Measurements from ENCODE around the gene CYP3A5. TPM values are rescaled to one million over a fixed set of nuclear protein-coding genes. Genes with fewer than 3 reads are reported as not detected.
A peak's percentile ranks its signal among the peaks of the same experiment; 100 is the strongest.

Gene CYP3A5
- total RNA-seq, 1 donor from 2014 or later, result not detected

DNA sequence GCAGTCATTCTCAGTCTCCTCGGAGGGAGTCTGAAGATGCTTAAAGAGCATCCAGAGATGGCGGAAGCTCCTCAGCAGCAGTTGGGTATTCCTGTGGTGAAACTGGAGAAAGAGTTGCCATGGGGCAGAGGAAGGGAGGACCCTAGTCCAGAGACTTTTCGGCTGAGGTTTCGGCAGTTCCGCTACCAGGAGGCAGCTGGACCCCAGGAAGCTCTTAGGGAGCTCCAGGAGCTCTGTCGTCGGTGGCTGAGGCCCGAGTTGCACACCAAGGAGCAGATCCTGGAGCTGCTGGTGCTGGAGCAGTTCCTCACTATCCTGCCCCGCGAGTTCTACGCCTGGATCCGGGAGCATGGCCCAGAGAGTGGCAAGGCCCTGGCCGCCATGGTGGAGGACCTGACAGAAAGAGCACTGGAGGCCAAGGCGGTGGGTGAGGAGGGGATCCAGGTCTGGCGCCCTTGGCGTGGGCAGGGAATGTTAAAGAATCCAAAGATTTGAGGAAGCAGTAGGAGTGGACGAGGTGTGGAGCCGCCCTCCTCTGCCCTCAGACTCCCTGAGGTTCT is 60.1 kb downstream of the CYP3A5 start:
- TF ChIP-seq, protein P1, sequence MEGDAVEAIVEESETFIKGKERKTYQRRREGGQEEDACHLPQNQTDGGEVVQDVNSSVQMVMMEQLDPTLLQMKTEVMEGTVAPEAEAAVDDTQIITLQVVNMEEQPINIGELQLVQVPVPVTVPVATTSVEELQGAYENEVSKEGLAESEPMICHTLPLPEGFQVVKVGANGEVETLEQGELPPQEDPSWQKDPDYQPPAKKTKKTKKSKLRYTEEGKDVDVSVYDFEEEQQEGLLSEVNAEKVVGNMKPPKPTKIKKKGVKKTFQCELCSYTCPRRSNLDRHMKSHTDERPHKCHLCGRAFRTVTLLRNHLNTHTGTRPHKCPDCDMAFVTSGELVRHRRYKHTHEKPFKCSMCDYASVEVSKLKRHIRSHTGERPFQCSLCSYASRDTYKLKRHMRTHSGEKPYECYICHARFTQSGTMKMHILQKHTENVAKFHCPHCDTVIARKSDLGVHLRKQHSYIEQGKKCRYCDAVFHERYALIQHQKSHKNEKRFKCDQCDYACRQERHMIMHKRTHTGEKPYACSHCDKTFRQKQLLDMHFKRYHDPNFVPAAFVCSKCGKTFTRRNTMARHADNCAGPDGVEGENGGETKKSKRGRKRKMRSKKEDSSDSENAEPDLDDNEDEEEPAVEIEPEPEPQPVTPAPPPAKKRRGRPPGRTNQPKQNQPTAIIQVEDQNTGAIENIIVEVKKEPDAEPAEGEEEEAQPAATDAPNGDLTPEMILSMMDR (IDR thresholded peaks at IDR 0.05; ENCODE audit: borderline replicate concordance), result no peak
- H3K27ac ChIP-seq (replicated peaks), result no peak overlapping the region
- H3K9me3 ChIP-seq (replicated peaks), result no peaks in the 10 kb centered on the region
- intact Hi-C loops (cut with micrococcal nuclease), result no loop called here
- no peak for DNase-seq
- peaks cover 29% of the 10 kb centered on the region for H3K4me1 ChIP-seq
- H3K4me3 ChIP-seq, result no peak overlapping the region
- peaks cover 63% of the 10 kb centered on the region for H3K36me3 ChIP-seq
- H3K27me3 ChIP-seq (ENCODE audit: low read depth), result no peaks in the 10 kb centered on the region

DNA sequence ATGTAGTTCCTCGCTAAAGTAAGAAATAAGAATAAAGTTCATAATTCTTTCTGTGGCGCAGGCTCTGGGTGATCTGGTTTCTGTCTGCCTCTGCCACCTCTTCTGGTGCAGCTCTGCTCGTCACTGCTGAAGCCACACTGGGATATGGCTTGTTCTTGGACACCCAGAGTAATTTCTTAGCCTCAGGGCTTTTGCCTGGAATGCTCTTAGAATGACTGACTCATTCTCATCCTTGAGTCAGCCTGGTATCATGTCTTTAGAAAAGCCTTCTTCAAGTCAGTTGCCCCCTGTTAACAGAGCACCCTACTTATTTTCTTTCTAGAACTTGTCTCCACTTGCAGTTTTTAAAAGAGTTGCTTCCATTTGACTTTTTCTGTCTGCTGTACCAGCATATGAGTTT is 61.1 kb downstream of the CYP3A5 start:
- Histone ChIP-seq H3K27ac (replicated peaks) (no peak overlapping the region), H3K27me3 (ENCODE audit: low read depth) (no peaks in the 10 kb centered on the region), H3K4me1 (peaks cover 29% of the 10 kb centered on the region), H3K9me3 (replicated peaks) (no peaks in the 10 kb centered on the region), H3K36me3 (peaks cover 54% of the 10 kb centered on the region), H3K4me3 (no peak overlapping the region)
- intact Hi-C loops (cut with micrococcal nuclease), result no loop called here
- TF ChIP-seq, protein P1 (IDR thresholded peaks at IDR 0.05; ENCODE audit: borderline replicate concordance), result no peak
- DNase-seq, result no peak

DNA sequence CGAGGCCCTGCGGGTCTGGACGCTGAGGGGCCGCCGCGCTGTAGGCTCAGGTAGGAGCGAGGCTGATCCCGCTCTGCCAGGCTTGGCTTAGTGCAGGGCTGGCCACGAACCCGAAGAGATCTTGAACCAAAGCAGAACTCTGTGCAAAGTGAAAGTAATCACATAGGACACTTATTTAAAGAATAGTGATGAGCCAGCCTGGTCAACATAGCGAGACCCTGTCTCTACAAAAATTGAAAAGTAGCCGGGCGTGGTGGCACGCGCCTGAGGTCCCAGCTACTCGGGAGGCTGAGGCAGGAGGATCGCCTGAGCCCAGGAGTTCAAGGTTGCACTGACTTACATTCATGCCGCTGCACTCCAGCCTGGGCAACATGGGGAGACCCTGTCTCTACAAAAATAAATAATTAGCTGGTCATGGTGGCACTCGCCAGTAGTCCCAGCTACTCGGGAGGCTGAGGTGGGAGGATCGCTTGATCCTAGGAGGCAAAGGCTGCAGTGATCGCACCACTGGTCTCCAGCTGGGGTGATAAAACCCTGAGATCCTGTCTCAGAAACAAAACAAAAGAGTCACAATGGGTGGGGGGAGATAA is 62.5 kb downstream of the CYP3A5 start:
- H3K36me3 ChIP-seq, result peaks cover 40% of the 10 kb centered on the region
- peak overlapping the region; percentile 93 for H3K27ac ChIP-seq (replicated peaks)
- TF ChIP-seq, protein P1 (IDR thresholded peaks at IDR 0.05; ENCODE audit: borderline replicate concordance), result no peak
- peak overlapping the region; percentile 98 for H3K4me3 ChIP-seq
- intact Hi-C loops (cut with micrococcal nuclease), result no loop called here
- no peaks in the 10 kb centered on the region for H3K9me3 ChIP-seq (replicated peaks)
- H3K27me3 ChIP-seq (ENCODE audit: low read depth), result no peaks in the 10 kb centered on the region
- H3K4me1 ChIP-seq, result peaks cover 29% of the 10 kb centered on the region
- DNase-seq, result no peak

DNA sequence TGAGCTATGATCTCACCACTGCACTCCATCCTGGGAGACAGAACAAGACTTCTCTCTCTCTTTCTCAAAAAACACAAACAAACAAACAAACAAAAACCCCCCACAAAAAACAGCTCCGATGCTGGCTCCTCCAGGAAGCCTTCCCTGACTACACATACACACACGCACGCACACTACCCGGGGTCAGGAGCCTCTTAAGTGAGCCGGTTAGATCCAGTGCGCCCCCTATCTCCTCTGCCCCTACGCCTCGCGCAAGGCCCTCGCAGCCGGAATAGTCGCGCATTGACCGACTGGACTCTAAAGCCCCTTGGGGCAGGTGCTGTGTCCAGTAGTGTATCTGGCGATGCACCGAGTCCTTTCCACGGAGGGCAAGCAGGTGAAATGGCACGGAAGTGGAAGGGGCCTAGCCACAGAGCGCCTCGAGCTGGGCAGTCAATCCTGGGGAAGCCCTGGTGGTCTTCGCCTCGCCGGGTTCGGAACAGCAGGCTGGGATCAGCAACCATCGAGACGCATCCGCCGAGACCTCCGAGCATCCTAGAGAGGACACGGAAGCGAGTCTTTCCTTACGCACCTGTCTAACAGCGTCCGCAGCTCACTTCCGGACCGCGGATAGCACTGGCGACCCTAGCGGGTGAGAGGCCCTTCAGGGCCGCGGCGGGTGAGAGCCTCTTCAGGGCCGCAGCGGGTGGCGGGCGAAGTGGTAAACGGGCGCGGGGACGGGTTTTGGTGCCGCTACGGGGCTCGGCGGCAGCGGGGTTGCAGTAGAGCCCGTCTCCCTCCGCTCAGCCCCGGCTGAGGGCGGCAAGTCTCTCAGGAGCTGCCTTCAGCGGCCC is 63.2 kb downstream of the CYP3A5 start, which contains the start of gene ZSCAN25:
Gene ZSCAN25, plus strand, starts transcription at position 588 of the 833 bp plus-strand sequence. CDS start 2,661 bp downstream, outside the sequence.
- Histone ChIP-seq H3K4me1 (peaks cover 29% of the 10 kb centered on the region), H3K36me3 (peaks cover 33% of the 10 kb centered on the region), H3K9me3 (replicated peaks) (no peaks in the 10 kb centered on the region), H3K4me3 (peak within 1 kb of the TSS; percentile 98), H3K27ac (replicated peaks) (peak within 1 kb of the TSS; percentile 93), H3K27me3 (ENCODE audit: low read depth) (no peaks in the 10 kb centered on the region)
- TF ChIP-seq, protein P1 (IDR thresholded peaks at IDR 0.05; ENCODE audit: borderline replicate concordance), result peak; percentile 56
- intact Hi-C loops (cut with micrococcal nuclease), result no loop called here
- peak; percentile 88 for DNase-seq

DNA sequence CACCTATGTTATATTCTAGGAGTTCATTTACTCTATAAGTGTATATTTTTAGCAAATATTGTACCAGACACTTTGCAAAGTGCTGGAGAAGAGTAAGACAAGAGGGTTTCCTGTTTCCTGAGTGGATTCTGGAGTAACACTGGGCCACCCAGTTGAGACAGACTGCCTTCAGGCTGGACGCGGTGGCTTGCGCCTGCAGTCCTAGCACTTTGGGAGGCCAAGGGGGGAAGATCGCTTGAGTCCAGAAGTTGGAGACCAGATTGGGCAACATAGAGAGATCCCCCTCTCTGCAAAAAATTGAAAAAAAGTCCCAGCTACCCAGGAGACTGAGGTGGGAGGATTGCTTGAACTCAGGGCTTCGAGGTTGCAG is 63.8 kb downstream of the CYP3A5 start:
- peak overlapping the region; percentile 98 for H3K4me3 ChIP-seq
- no peaks in the 10 kb centered on the region for H3K27me3 ChIP-seq (ENCODE audit: low read depth)
- no peak for DNase-seq
- H3K9me3 ChIP-seq (replicated peaks), result no peaks in the 10 kb centered on the region
- peaks cover 27% of the 10 kb centered on the region for H3K36me3 ChIP-seq
- intact Hi-C loops (cut with micrococcal nuclease), result no loop called here
- H3K27ac ChIP-seq (replicated peaks), result peak overlapping the region; percentile 93
- peaks cover 29% of the 10 kb centered on the region for H3K4me1 ChIP-seq
- TF ChIP-seq, protein P1 (IDR thresholded peaks at IDR 0.05; ENCODE audit: borderline replicate concordance), result no peak
